ENCODE measurements around the gene ABCA2. TPM values are rescaled to one million over a fixed set of nuclear protein-coding genes. Genes with fewer than 3 reads are reported as not detected.
A peak's percentile ranks its signal among the peaks of the same experiment; 100 is the strongest.

The ABCA2 gene
- total RNA-seq, 1 donor from 2014 or later: 102 TPM

- H3K4me1 ChIP-seq: peaks cover 0 to 3% of the 10 kb centered on the region in 2 donors
- intact Hi-C loops (cut with DNase I): no loop called here
These were observed 34.3 kb upstream of the ABCA2 start for GRCh38 chr9:137062384-137062783.

DNA sequence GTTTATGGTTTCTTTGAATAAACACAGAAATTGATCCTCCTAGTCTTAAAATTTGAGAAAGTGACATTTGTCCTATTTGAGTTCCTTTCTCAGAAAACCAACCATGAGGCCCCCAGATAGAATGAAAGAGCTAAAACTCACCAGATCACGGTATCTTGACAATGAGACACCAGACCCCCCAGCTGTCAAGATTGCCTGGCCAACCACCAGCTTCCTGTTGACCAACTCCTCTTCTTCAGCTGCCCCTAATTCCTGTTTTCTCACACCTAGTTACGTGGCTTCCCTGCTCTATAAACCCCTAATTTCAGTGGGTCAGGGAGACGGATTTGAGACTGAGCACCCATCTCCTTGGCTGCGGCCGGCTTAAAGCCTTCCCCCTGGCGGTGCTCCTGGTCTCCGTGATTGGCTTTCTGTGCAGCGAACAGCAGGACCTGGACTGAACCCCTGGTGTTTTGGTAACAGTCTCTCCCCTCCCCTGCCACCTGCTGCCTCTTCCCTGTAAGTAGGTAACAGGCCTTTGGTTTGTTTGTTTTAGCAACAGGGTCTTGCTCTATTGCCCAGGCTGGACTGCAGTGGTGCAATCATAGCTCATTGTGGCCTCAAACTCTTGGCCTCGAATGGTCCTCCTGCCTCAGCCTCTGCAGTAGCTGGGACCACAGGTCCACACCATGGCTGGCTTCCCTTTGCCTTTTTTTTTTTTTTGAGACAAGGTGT lies 30.6 kb upstream of the ABCA2 start:
- H3K4me1 ChIP-seq: peaks cover 5 to 10% of the 10 kb centered on the region in 2 donors
- no peaks in the 10 kb centered on the region for H3K9me3 ChIP-seq
- H3K36me3 ChIP-seq: no peaks in the 10 kb centered on the region
- no peak overlapping the region for H3K4me3 ChIP-seq
- no peak for DNase-seq (ENCODE audit: low spot score in 2 of 2)
- H3K27ac ChIP-seq: no peak overlapping the region
- peaks cover 2% of the 10 kb centered on the region for H3K27me3 ChIP-seq
- TF ChIP-seq, protein P1, sequence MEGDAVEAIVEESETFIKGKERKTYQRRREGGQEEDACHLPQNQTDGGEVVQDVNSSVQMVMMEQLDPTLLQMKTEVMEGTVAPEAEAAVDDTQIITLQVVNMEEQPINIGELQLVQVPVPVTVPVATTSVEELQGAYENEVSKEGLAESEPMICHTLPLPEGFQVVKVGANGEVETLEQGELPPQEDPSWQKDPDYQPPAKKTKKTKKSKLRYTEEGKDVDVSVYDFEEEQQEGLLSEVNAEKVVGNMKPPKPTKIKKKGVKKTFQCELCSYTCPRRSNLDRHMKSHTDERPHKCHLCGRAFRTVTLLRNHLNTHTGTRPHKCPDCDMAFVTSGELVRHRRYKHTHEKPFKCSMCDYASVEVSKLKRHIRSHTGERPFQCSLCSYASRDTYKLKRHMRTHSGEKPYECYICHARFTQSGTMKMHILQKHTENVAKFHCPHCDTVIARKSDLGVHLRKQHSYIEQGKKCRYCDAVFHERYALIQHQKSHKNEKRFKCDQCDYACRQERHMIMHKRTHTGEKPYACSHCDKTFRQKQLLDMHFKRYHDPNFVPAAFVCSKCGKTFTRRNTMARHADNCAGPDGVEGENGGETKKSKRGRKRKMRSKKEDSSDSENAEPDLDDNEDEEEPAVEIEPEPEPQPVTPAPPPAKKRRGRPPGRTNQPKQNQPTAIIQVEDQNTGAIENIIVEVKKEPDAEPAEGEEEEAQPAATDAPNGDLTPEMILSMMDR (IDR thresholded peaks at IDR 0.05): no peak
- intact Hi-C loops (cut with DNase I): no loop called here

More at GRCh38 chr9:137062384-137062783, 34.3 kb upstream of the ABCA2 start:
- Histone ChIP-seq H3K9me3 (no peaks in the 10 kb centered on the region), H3K4me3 (no peak overlapping the region), H3K27me3 (no peaks in the 10 kb centered on the region), H3K36me3 (no peaks in the 10 kb centered on the region), H3K27ac (no peak overlapping the region)
- no peak for DNase-seq (ENCODE audit: low spot score in 2 of 2)
- TF ChIP-seq, protein P1 (IDR thresholded peaks at IDR 0.05): no peak

DNA sequence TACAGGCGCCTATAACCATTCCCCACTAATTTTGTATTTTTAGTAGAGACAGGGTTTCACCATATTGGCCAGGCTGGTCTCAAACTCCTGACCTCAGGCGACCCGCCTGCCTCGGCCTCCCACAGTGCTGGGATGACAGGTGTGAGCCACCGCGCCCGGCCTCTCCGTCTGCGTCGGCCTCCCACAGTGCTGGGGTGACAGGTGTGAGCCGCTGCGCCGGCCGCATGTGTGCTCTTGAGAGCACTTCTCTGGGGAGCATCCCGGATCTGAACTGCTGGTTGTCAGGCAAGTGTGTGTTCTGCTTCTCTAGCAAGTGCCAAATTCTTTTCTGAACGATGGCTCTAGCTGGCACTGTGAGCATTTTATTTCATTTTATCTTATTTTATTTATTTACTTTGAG lies 29.5 kb upstream of the ABCA2 start:
- peaks cover 5 to 16% of the 10 kb centered on the region in 2 donors for H3K4me1 ChIP-seq
- no peak for DNase-seq (ENCODE audit: low spot score in 2 of 2)
- intact Hi-C loops (cut with DNase I): no loop called here

DNA sequence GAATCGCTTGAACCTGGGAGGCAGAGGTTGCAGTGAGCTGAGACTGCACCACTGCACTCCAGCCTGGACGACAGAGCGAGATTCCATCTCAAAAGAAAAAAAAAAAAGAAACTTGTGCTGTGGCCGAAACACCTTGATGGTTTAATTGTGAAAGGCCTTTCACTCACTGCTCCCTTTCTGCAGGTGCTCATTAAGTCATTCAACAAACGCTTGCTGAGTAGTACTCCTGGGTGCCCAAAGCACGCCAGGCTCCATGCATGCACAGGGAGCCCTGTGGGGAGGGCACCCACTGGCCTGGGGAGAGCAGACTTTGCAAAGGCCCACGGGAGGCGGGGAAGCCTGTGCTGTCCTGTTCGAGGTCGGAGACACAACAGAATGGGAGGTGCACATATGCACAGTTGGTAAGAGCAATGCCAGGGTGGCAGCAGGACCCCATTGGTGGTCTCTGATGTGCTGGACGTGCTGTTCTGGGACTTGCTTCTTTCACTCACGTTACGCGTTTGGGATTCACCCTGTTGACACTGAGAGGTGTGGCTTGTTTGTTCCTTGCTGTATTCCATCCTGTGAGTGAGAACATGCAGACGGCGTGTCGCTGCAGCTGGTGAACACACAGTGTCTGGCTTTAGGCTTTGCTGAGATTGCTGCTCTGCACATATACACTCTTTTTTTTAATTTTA lies 28.8 kb upstream of the ABCA2 start:
- peaks cover 5 to 16% of the 10 kb centered on the region in 2 donors for H3K4me1 ChIP-seq
- DNase-seq (ENCODE audit: low spot score in 2 of 2): no peak
- no peaks in the 10 kb centered on the region for H3K36me3 ChIP-seq
- H3K27me3 ChIP-seq: peaks cover 15% of the 10 kb centered on the region
- no peak overlapping the region for H3K4me3 ChIP-seq
- intact Hi-C loops (cut with DNase I): no loop called here
- no peak overlapping the region for H3K27ac ChIP-seq
- TF ChIP-seq, protein P1 (IDR thresholded peaks at IDR 0.05): no peak
- H3K9me3 ChIP-seq: no peaks in the 10 kb centered on the region

More for the DNA sequence above, 29.5 kb upstream of the ABCA2 start:
- Histone ChIP-seq H3K9me3 (no peaks in the 10 kb centered on the region), H3K27me3 (peaks cover 13% of the 10 kb centered on the region), H3K36me3 (no peaks in the 10 kb centered on the region), H3K27ac (no peak overlapping the region), H3K4me3 (no peak overlapping the region)
- TF ChIP-seq, protein P1 (IDR thresholded peaks at IDR 0.05): no peak

DNA sequence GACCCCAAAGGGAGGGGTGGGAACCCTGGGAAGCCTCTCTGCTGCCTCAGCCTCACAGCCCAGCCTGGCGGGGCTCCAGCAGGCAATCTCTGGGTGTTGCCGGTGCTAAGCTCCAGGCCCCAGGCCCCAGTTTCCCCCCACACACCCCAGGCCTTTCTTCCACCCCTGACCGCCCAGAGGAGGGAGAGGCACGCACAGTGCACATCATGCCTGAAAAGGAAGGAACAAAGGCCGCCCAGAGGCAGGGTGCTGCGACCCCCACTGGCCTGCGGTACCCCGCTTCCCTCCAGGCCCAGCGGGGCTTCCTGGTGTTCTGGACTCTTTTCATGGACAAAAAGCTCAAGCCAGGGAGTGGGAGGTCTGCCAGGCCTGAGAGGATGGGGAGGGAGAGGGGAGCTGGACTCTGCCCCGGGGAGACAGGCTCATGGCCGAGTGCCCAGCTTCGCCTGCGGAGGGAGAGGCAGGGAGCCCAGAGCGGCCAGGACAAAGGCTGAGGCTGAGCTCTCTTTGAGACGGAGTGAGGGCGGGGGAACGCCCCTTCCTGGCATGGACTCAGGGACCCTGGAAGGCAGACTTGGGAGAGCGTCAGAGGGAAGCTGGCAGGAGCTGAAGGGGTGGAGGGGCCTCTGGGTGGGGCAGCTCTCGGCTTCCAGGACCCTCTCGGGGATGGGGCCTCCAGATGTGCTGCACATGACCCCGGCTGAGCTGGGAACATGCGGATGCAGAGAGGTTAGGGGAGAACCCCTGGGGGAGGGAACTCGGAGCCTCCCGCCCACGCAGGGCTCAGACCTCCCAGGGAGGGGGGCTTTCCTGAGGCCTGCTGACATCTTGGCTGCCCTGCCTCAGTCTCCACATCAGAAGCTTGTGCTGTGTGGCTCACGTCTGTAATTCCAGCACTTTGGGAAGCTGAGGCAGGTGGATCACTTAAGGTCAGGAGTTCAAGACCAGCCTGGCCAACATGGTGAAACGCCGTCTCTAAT lies 27.6 kb upstream of the ABCA2 start:
- no peaks in the 10 kb centered on the region for H3K36me3 ChIP-seq
- DNase-seq (ENCODE audit: low spot score in 2 of 2): peak in 1 of 2 donors; percentile 79
- TF ChIP-seq, protein P1 (IDR thresholded peaks at IDR 0.05): no peak
- peaks cover 15% of the 10 kb centered on the region for H3K27me3 ChIP-seq
- H3K4me1 ChIP-seq: peaks cover 5 to 16% of the 10 kb centered on the region in 2 donors
- no peak overlapping the region for H3K4me3 ChIP-seq
- no peak overlapping the region for H3K27ac ChIP-seq
- no peaks in the 10 kb centered on the region for H3K9me3 ChIP-seq
- intact Hi-C loops (cut with DNase I): no loop called here

Measured in ascending aorta (tissue), 2 donors.